Kidney capillary endothelial cell (primary cell): ENCODE data around the gene CYP4F12.

ENCODE experiments used
- DNase-seq: peaks from one replicate; pipeline ENCODE4 v3.0.0-alpha.2; 2018; ENCODE audit warnings: low spot score

The CYP4F12 gene

DNA sequence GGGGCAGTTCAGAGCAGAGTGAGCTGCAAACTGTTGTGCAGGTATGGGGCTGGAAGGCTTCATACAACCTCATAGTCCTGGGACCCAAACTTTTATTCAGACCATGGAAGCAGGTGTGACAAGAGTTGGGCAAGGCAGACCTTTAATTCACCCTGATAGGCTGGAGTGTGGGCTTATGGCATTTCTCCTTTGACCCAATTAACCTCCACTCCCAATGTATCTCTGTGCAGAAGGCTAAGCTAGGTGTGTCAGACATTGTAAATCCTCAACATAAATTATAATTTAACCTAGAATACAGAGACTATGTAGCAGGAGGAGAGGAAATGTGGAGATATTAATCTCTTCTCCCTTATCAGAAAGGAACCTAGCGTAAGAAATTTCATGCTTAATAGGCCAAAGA lies 42.8 kb downstream of the CYP4F12 start:
- DNase-seq, result no peak

DNA sequence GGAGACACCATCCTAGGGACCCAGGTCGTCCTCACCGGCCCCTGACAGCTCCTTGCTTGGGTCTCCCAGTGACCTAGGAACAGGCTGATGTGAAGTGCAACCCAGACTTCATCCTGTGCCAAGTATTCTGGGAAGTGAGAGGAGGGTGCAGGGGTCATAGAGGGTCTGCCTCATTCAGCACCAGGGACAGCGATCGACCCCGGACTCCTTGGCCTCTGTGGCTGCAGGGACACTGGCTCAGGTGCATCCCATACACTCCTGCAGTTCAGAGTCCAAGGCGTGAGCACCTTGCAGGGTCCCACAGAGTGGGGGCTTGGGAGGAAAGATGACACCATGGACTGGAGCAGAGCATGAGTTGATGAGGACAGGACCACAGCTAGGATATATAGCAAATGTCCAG lies 44.9 kb downstream of the CYP4F12 start:
- no peak for DNase-seq

DNA sequence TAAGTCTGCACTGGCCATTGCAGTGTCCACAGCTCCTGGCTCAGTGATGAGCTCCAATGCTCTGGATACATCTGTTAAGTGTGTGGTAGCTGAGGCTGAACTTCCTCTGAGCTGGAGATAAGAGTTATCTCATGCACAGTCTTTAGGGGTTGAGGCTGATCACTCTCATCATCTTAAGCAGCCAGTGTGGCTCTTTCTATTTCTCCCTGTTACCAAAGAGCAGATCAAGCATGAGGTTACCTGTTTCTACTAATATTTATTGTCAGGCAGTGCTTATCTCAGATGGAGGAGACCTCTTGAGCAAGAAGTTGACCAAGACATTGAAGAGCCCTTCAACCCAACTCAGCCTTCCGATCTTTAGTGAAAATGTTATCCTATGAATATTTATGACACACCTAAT lies 48.4 kb downstream of the CYP4F12 start:
- DNase-seq, result no peak

DNA sequence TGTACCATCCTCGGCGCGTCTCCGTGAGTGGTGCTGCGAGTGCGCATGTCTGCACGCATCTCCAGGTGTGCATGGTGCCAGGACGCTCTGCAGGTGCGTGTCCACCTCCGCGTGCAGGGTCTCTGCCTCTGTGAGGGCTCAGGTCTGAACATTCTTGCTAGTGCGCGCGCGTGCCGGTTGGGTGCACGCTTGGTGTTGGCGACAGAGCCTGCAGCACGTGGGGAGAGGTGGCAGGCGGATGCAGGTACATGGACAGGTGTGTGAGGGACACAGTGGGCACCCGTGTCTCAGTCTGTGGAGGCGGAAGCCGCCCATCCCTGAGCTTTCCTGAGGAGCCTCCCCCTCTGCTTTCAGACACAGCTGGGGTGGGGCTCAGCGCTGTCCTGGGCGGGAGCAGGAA lies 50.1 kb downstream of the CYP4F12 start:
- no peak for DNase-seq

DNA sequence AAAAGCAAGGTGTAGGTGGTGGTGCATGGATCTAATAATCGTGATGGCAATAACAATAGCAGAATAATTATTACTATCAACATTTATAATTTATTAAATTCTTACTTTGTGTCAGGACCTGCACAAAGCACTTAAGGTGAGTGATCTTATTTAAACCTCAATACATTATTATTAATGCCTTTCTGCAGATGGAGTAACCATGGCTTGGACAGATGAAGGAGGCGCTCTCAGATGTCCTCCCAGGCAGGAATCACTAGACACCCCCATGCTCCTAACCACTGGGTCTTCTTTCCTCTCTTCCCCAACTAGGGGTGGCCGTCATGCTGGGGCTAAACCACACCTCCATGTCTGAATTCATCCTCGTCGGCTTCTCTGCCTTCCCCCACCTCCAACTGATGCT lies 54.8 kb downstream of the CYP4F12 start, which contains the start of gene OR10H2:
TSS of gene OR10H2 (plus strand) at position 301 of the 400 bp plus-strand sequence. CDS start at position 321, 20 bp downstream.
- no peak for DNase-seq

DNA sequence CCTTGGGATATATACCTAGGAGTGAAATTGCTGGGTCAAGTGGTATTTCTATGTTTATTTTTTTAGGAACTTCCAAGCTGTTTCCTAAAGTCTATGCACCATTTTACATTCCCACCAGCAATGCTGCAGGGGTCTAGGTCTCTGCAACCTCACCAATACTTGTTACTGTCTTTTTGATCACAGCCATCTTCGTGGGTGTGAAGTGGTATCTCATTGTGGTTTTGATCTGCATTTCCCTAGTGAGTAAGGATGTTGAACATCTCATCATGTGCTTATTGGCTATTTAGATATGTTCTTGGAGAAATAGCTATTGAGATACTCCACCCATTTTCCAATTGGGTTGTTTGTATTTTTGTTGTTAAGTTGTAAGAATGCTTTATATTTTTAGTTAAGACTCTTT lies 57.7 kb downstream of the CYP4F12 start:
- no peak for DNase-seq

DNA sequence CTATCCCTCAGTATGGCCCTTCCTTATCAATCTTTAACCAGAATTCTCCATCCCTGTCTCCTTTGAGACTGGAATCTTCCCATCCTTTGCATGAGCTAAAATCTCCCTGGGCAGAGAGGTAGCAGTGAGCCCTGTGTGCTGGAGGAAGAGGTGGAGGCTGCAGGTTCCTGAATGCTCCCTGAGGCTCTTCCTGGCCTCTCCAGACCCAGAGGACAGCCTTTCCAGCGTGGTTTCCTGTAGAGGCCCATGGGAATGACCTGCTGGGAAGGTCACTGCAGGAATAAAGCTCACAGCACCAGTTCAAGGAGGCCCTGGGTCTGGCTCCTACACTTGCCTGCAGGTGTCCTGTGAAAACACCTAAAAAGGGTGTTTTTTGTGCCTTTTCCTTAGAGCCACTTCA lies 59.5 kb downstream of the CYP4F12 start:
- DNase-seq, result no peak

DNA sequence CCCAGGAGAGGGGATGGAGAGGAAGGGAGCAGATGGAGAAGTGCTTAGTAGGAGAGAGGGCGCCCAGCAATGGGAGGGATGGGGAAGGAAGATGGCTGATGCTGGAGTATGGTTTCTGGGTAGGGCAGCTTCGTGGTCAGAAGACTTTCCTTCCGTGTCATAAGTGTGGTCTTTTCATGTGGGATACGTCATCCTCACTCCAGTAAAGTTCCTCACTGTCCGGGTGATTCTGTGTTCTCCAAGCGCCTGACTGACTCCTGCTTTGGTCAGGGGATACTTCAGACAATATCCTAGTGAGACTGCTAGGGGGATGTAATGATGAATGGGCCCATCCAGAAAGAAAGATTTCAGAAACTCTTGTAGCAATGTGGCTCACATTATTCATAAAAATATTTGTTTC lies 61.0 kb downstream of the CYP4F12 start:
- DNase-seq, result no peak

DNA sequence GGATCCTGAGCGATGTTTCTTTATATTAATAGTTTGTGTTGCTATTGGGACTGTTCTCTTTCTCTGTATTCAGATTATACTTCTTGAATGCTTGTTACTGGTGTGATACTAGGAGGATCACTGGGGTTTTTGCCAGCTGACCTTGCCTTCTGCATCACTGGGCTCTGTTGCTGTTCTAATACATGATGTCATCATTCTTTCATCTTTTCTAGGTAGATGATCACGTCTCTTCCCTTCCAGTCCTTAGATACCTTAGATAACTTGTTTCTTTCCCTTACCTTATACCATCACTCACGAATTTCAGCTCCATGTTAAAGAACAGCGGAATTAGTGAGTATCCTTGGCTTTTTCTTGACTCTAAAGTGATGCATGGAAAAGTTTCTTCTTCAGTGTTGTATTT lies 64.8 kb downstream of the CYP4F12 start, which contains the start of gene OR10H3:
TSS of gene OR10H3 (plus strand) at position 264 of the 400 bp plus-strand sequence. CDS start 3,408 bp downstream, outside the sequence.
- no peak for DNase-seq

DNA sequence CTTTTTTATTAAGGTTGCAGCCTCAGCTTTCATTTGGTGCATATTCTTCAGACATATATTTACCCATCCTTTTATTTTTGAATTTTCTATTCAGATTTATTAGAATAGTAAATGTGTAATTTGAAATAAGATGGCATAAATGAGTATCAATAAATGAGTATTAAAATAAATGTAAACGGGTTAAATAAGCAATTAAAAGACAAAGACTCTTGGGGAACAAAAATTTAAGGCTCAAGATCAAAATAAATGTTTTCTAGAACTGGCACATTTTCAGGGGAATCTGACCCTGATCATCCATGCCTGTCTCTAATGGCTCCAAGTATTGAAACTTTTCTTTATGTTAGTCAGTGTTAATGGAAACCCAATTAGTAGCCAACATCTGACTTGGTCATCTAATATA lies 67.9 kb downstream of the CYP4F12 start:
- no peak for DNase-seq
